Astrocyte (in vitro differentiated cells and primary cell): ENCODE data around the gene USH1C. TPM values are rescaled to one million over a fixed set of nuclear protein-coding genes. Genes with fewer than 3 reads are reported as not detected.

Experiments
- DNase-seq: peaks from one replicate; pipeline ENCODE4 v3.0.0-alpha.2; 2010; ENCODE audit warnings: low read depth
- FAIRE-seq: peaks from 2 replicates; lab custom pipeline; 2011; peaks lifted over from hg19 to GRCh38; lab: Jason Lieb, UNC
- H2AFZ ChIP-seq: 2 replicates; pipeline ENCODE4 v1.6.0; 2012; ENCODE audit warnings: low read depth, low read length, inconsistent platforms
- H3K27ac ChIP-seq: 2 replicates; pipeline ENCODE4 v1.5.1; 2011; ENCODE audit warnings: low read depth, low read length, inconsistent platforms
- H3K27me3 ChIP-seq: 2 replicates; pipeline ENCODE4 v1.6.0; 2011; ENCODE audit warnings: low read length, inconsistent platforms; ENCODE audit not compliant: insufficient read depth
- H3K36me3 ChIP-seq: 2 replicates; pipeline ENCODE4 v1.5.1; 2011; ENCODE audit warnings: low read length, inconsistent platforms; ENCODE audit not compliant: insufficient read depth
- H3K4me1 ChIP-seq: 2 replicates; pipeline ENCODE4 v1.5.1; 2011; ENCODE audit warnings: low read length, inconsistent platforms; ENCODE audit not compliant: insufficient read depth
- H3K4me2 ChIP-seq: 2 replicates; pipeline ENCODE4 v1.6.0; 2012; ENCODE audit warnings: low read length, inconsistent platforms
- H3K4me3 ChIP-seq: 2 replicates; pipeline ENCODE4 v1.5.1; 2011; ENCODE audit warnings: low read depth, mild to moderate bottlenecking, low read length, inconsistent platforms; ENCODE audit not compliant: insufficient read depth
- H3K79me2 ChIP-seq: 2 replicates; pipeline ENCODE4 v1.6.0; 2012; ENCODE audit warnings: mild to moderate bottlenecking, low read length, inconsistent platforms; ENCODE audit not compliant: insufficient read depth
- H3K9ac ChIP-seq: 2 replicates; pipeline ENCODE4 v1.6.0; 2012; ENCODE audit warnings: mild to moderate bottlenecking, low read length, inconsistent platforms
- H3K9me3 ChIP-seq: 2 replicates; pipeline ENCODE4 v1.5.1; 2012; ENCODE audit warnings: low read depth, mild to moderate bottlenecking, low read length, inconsistent platforms; ENCODE audit not compliant: insufficient read depth
- H4K20me1 ChIP-seq: 2 replicates; pipeline ENCODE4 v1.6.0; 2012; ENCODE audit warnings: low read length, inconsistent platforms; ENCODE audit not compliant: insufficient read depth
- H3K27ac Mint-ChIP-seq: one replicate; pipeline ENCODE4 v1.8.0; 2021; ENCODE audit warnings: mild to moderate bottlenecking, mixed read lengths; ENCODE audit not compliant: unreplicated experiment
- H3K27me3 Mint-ChIP-seq: one replicate; pipeline ENCODE4 v1.8.0; 2021; ENCODE audit warnings: low read depth, mixed read lengths; ENCODE audit not compliant: unreplicated experiment
- H3K36me3 Mint-ChIP-seq: one replicate; pipeline ENCODE4 v1.8.0; 2021; ENCODE audit warnings: low read depth, mixed read lengths; ENCODE audit not compliant: unreplicated experiment
- H3K4me1 Mint-ChIP-seq: one replicate; pipeline ENCODE4 v1.8.0; 2021; ENCODE audit warnings: low read depth, mixed read lengths; ENCODE audit not compliant: unreplicated experiment
- H3K4me3 Mint-ChIP-seq: one replicate; pipeline ENCODE4 v1.8.0; 2021; ENCODE audit warnings: mild to moderate bottlenecking, moderate library complexity, mixed read lengths; ENCODE audit not compliant: unreplicated experiment
- H3K9me3 Mint-ChIP-seq: one replicate; pipeline ENCODE4 v1.8.0; 2021; ENCODE audit warnings: mild to moderate bottlenecking, mixed read lengths; ENCODE audit not compliant: unreplicated experiment
- CTCF ChIP-seq: IDR thresholded peaks from 2 replicates; pipeline ENCODE4 v1.5.1; 2011; ENCODE audit warnings: low read depth, mild to moderate bottlenecking, inconsistent platforms, low read length, moderate library complexity; ENCODE audit not compliant: insufficient read depth
- EZH2 ChIP-seq: IDR thresholded peaks from 2 replicates; pipeline ENCODE4 v1.6.1; 2012; ENCODE audit warnings: mild to moderate bottlenecking, low read length, inconsistent platforms; ENCODE audit not compliant: insufficient read depth
- total RNA-seq: library from RNA; stranded (reverse); gene quantifications from 2 replicates; pipeline ENCODE4 v1.2.1, GENCODE V29; 2021

The USH1C gene
- total RNA-seq, 1 donor from 2014 or later: not detected

DNA sequence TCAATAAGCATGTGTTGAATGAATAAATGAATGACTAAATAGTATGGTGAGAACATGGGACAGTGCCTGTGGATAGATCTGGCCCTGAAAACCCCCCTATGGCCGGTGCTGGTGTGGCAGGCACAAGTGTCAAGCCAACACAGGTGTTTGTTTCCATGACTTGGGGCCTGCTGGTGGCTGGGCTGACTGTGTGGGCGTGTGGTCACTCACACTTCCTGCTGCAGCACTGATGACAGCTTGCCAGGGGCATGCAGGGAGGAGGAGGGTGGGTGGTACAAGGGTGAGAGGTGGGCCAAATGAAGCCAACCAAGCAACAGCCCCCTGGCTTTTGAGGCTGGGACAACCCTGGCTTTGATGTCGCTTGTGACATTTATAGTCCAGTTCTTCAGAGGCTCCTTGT, 37.3 kb downstream of the USH1C start:
- Histone ChIP-seq H3K9ac (no peak overlapping the region), H2AFZ (no peak overlapping the region), H3K4me3 (no peak overlapping the region), H3K4me1 (no peaks in the 10 kb centered on the region), H3K27ac (no peak overlapping the region), H3K79me2 (no peaks in the 10 kb centered on the region), H3K36me3 (no peaks in the 10 kb centered on the region), H4K20me1 (no peaks in the 10 kb centered on the region), H3K4me2 (no peak overlapping the region), H3K27me3 (peaks cover 9% of the 10 kb centered on the region), H3K9me3 (no peaks in the 10 kb centered on the region)
- no peak for FAIRE-seq
- Mint-ChIP-seq H3K4me3 (no peak overlapping the region), H3K27ac (no peak overlapping the region), H3K9me3 (no peaks in the 10 kb centered on the region), H3K36me3 (no peaks in the 10 kb centered on the region), H3K27me3 (peaks cover 41% of the 10 kb centered on the region), H3K4me1 (peaks cover 12% of the 10 kb centered on the region)
- DNase-seq: no peak
- TF ChIP-seq EZH2 (no peak), CTCF (no peak)

DNA sequence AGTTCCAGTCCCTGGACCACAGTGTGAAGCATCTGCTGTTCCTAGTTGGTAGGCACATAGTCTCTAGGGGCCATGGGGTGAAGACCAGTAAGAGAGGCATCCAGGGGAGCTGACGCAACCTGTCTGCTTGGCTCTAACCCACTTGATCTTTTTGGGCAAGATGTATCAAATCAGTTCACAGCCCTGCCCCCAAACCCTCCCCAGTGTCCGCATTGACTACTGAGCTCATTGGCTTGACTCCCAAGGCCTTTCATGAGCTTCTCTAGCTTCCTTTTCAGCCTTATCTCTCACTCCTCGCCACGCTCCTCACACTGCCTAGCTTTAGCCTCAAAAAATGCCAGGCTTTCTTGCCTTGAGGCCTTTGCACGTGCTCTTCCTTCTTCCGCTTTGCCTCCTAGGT, 37.9 kb downstream of the USH1C start:
- no peaks in the 10 kb centered on the region for H3K9me3 Mint-ChIP-seq
- no peak overlapping the region for H3K27ac Mint-ChIP-seq
- DNase-seq (no peak), FAIRE-seq (no peak)
- TF ChIP-seq CTCF: no peak
- no peak for TF ChIP-seq EZH2
- no peaks in the 10 kb centered on the region for H3K79me2 ChIP-seq
- H2AFZ ChIP-seq: no peak overlapping the region
- H3K9ac ChIP-seq: no peak overlapping the region
- H3K27me3 Mint-ChIP-seq: peaks cover 42% of the 10 kb centered on the region
- H3K27me3 ChIP-seq: peaks cover 3% of the 10 kb centered on the region
- H3K27ac ChIP-seq: no peak overlapping the region
- H3K4me2 ChIP-seq: no peak overlapping the region
- H3K36me3 ChIP-seq: no peaks in the 10 kb centered on the region
- no peak overlapping the region for H3K4me3 ChIP-seq
- H4K20me1 ChIP-seq: no peaks in the 10 kb centered on the region
- H3K9me3 ChIP-seq: no peaks in the 10 kb centered on the region
- H3K4me1 Mint-ChIP-seq: peaks cover 12% of the 10 kb centered on the region
- H3K36me3 Mint-ChIP-seq: no peaks in the 10 kb centered on the region
- H3K4me1 ChIP-seq: no peaks in the 10 kb centered on the region
- H3K4me3 Mint-ChIP-seq: no peak overlapping the region

- Histone ChIP-seq H3K36me3 (no peaks in the 10 kb centered on the region), H3K4me2 (no peak overlapping the region), H3K4me3 (no peak overlapping the region), H2AFZ (no peak overlapping the region), H3K27ac (no peak overlapping the region), H3K4me1 (no peaks in the 10 kb centered on the region), H3K9ac (no peak overlapping the region), H4K20me1 (no peaks in the 10 kb centered on the region), H3K9me3 (no peaks in the 10 kb centered on the region), H3K79me2 (no peaks in the 10 kb centered on the region), H3K27me3 (peaks cover 3% of the 10 kb centered on the region)
- DNase-seq (no peak), FAIRE-seq (no peak)
- H3K4me1 Mint-ChIP-seq: peaks cover 12% of the 10 kb centered on the region
- H3K27ac Mint-ChIP-seq: no peak overlapping the region
- H3K27me3 Mint-ChIP-seq: peaks cover 44% of the 10 kb centered on the region
- H3K9me3 Mint-ChIP-seq: no peaks in the 10 kb centered on the region
- H3K4me3 Mint-ChIP-seq: no peak overlapping the region
- H3K36me3 Mint-ChIP-seq: no peaks in the 10 kb centered on the region
- TF ChIP-seq EZH2 (no peak), CTCF (no peak)
These were observed 39.1 kb downstream of the USH1C start for GRCh38 chr11:17505146-17505545.
